Astrocyte (in vitro differentiated cells and primary cell): ENCODE data around the gene MMP28. TPM values are rescaled to one million over a fixed set of nuclear protein-coding genes. Genes with fewer than 3 reads are reported as not detected.

ENCODE experiments used
- DNase-seq: peaks from one replicate; pipeline ENCODE4 v3.0.0-alpha.2; 2010; ENCODE audit warnings: low read depth
- FAIRE-seq: peaks from 2 replicates; lab custom pipeline; 2011; peaks lifted over from hg19 to GRCh38; lab: Jason Lieb, UNC
- H2AFZ ChIP-seq: 2 replicates; pipeline ENCODE4 v1.6.0; 2012; ENCODE audit warnings: low read depth, low read length, inconsistent platforms
- H3K27ac ChIP-seq: 2 replicates; pipeline ENCODE4 v1.5.1; 2011; ENCODE audit warnings: low read depth, low read length, inconsistent platforms
- H3K27me3 ChIP-seq: 2 replicates; pipeline ENCODE4 v1.6.0; 2011; ENCODE audit warnings: low read length, inconsistent platforms; ENCODE audit not compliant: insufficient read depth
- H3K36me3 ChIP-seq: 2 replicates; pipeline ENCODE4 v1.5.1; 2011; ENCODE audit warnings: low read length, inconsistent platforms; ENCODE audit not compliant: insufficient read depth
- H3K4me1 ChIP-seq: 2 replicates; pipeline ENCODE4 v1.5.1; 2011; ENCODE audit warnings: low read length, inconsistent platforms; ENCODE audit not compliant: insufficient read depth
- H3K4me2 ChIP-seq: 2 replicates; pipeline ENCODE4 v1.6.0; 2012; ENCODE audit warnings: low read length, inconsistent platforms
- H3K4me3 ChIP-seq: 2 replicates; pipeline ENCODE4 v1.5.1; 2011; ENCODE audit warnings: low read depth, mild to moderate bottlenecking, low read length, inconsistent platforms; ENCODE audit not compliant: insufficient read depth
- H3K79me2 ChIP-seq: 2 replicates; pipeline ENCODE4 v1.6.0; 2012; ENCODE audit warnings: mild to moderate bottlenecking, low read length, inconsistent platforms; ENCODE audit not compliant: insufficient read depth
- H3K9ac ChIP-seq: 2 replicates; pipeline ENCODE4 v1.6.0; 2012; ENCODE audit warnings: mild to moderate bottlenecking, low read length, inconsistent platforms
- H3K9me3 ChIP-seq: 2 replicates; pipeline ENCODE4 v1.5.1; 2012; ENCODE audit warnings: low read depth, mild to moderate bottlenecking, low read length, inconsistent platforms; ENCODE audit not compliant: insufficient read depth
- H4K20me1 ChIP-seq: 2 replicates; pipeline ENCODE4 v1.6.0; 2012; ENCODE audit warnings: low read length, inconsistent platforms; ENCODE audit not compliant: insufficient read depth
- H3K27ac Mint-ChIP-seq: one replicate; pipeline ENCODE4 v1.8.0; 2021; ENCODE audit warnings: mild to moderate bottlenecking, mixed read lengths; ENCODE audit not compliant: unreplicated experiment
- H3K27me3 Mint-ChIP-seq: one replicate; pipeline ENCODE4 v1.8.0; 2021; ENCODE audit warnings: low read depth, mixed read lengths; ENCODE audit not compliant: unreplicated experiment
- H3K36me3 Mint-ChIP-seq: one replicate; pipeline ENCODE4 v1.8.0; 2021; ENCODE audit warnings: low read depth, mixed read lengths; ENCODE audit not compliant: unreplicated experiment
- H3K4me1 Mint-ChIP-seq: one replicate; pipeline ENCODE4 v1.8.0; 2021; ENCODE audit warnings: low read depth, mixed read lengths; ENCODE audit not compliant: unreplicated experiment
- H3K4me3 Mint-ChIP-seq: one replicate; pipeline ENCODE4 v1.8.0; 2021; ENCODE audit warnings: mild to moderate bottlenecking, moderate library complexity, mixed read lengths; ENCODE audit not compliant: unreplicated experiment
- H3K9me3 Mint-ChIP-seq: one replicate; pipeline ENCODE4 v1.8.0; 2021; ENCODE audit warnings: mild to moderate bottlenecking, mixed read lengths; ENCODE audit not compliant: unreplicated experiment
- CTCF ChIP-seq: IDR thresholded peaks from 2 replicates; pipeline ENCODE4 v1.5.1; 2011; ENCODE audit warnings: low read depth, mild to moderate bottlenecking, inconsistent platforms, low read length, moderate library complexity; ENCODE audit not compliant: insufficient read depth
- EZH2 ChIP-seq: IDR thresholded peaks from 2 replicates; pipeline ENCODE4 v1.6.1; 2012; ENCODE audit warnings: mild to moderate bottlenecking, low read length, inconsistent platforms; ENCODE audit not compliant: insufficient read depth
- total RNA-seq: library from RNA; stranded (reverse); gene quantifications from 2 replicates; pipeline ENCODE4 v1.2.1, GENCODE V29; 2021

The MMP28 gene
- total RNA-seq, 1 donor from 2014 or later = 1.2 TPM

GRCh38 chr17:35825206-35825605 is 29.8 kb upstream of the MMP28 start:
- Histone ChIP-seq H3K9me3 (no peaks in the 10 kb centered on the region), H3K4me2 (no peak overlapping the region), H3K4me1 (no peaks in the 10 kb centered on the region), H3K36me3 (peaks cover 53% of the 10 kb centered on the region), H3K9ac (no peak overlapping the region), H4K20me1 (peaks cover 34% of the 10 kb centered on the region), H3K27ac (no peak overlapping the region), H2AFZ (no peak overlapping the region), H3K4me3 (no peak overlapping the region), H3K79me2 (peaks cover 40% of the 10 kb centered on the region), H3K27me3 (no peaks in the 10 kb centered on the region)
- FAIRE-seq (no peak), DNase-seq (no peak)
- H3K36me3 Mint-ChIP-seq = peaks cover 9% of the 10 kb centered on the region
- H3K9me3 Mint-ChIP-seq = no peaks in the 10 kb centered on the region
- H3K27ac Mint-ChIP-seq = no peak overlapping the region
- TF ChIP-seq EZH2 = no peak
- TF ChIP-seq CTCF = no peak
- H3K4me1 Mint-ChIP-seq = no peaks in the 10 kb centered on the region
- H3K4me3 Mint-ChIP-seq = no peak overlapping the region
- no peaks in the 10 kb centered on the region for H3K27me3 Mint-ChIP-seq

DNA sequence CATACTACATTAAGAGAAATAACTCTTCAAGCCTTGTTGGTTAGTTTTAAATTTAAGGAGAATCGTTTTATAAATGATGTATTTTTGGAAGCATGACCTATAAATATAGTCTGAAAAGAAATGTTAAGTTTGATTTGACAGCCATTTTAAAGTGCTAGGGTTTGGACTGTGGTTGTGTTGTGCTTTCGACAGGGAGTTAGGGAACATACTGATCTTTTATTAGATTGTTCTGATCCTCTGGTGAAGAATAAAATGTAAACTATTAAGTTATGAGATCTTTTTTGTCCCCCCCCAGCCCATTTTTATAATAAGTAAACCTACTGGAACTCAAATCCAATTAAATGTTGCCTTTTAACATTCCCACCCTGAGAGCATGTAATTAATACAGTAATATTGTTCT is 25.9 kb upstream of the MMP28 start:
- no peaks in the 10 kb centered on the region for H3K4me1 ChIP-seq
- peaks cover 59% of the 10 kb centered on the region for H3K36me3 ChIP-seq
- H3K27me3 Mint-ChIP-seq = no peaks in the 10 kb centered on the region
- H3K9me3 Mint-ChIP-seq = no peaks in the 10 kb centered on the region
- no peak overlapping the region for H3K4me3 Mint-ChIP-seq
- DNase-seq (no peak), FAIRE-seq (no peak)
- H3K27me3 ChIP-seq = no peaks in the 10 kb centered on the region
- peaks cover 72% of the 10 kb centered on the region for H3K79me2 ChIP-seq
- H2AFZ ChIP-seq = no peak overlapping the region
- no peaks in the 10 kb centered on the region for H3K9me3 ChIP-seq
- H3K4me1 Mint-ChIP-seq = no peaks in the 10 kb centered on the region
- H3K27ac ChIP-seq = no peak overlapping the region
- no peak overlapping the region for H3K27ac Mint-ChIP-seq
- peaks cover 46% of the 10 kb centered on the region for H4K20me1 ChIP-seq
- H3K9ac ChIP-seq = no peak overlapping the region
- no peak overlapping the region for H3K4me2 ChIP-seq
- TF ChIP-seq EZH2 (no peak), CTCF (no peak)
- H3K4me3 ChIP-seq = no peak overlapping the region
- H3K36me3 Mint-ChIP-seq = peaks cover 9% of the 10 kb centered on the region

- peaks cover 56% of the 10 kb centered on the region for H4K20me1 ChIP-seq
- no peak overlapping the region for H3K27ac ChIP-seq
- H3K79me2 ChIP-seq = peaks cover 80% of the 10 kb centered on the region
- H3K36me3 ChIP-seq = peaks cover 46% of the 10 kb centered on the region
- Mint-ChIP-seq H3K9me3 (no peaks in the 10 kb centered on the region), H3K27me3 (no peaks in the 10 kb centered on the region), H3K27ac (no peak overlapping the region), H3K4me1 (no peaks in the 10 kb centered on the region), H3K4me3 (no peak overlapping the region), H3K36me3 (peaks cover 5% of the 10 kb centered on the region)
- no peak overlapping the region for H3K9ac ChIP-seq
- TF ChIP-seq CTCF (no peak), EZH2 (no peak)
- DNase-seq (no peak), FAIRE-seq (no peak)
- H3K4me3 ChIP-seq = no peak overlapping the region
- no peaks in the 10 kb centered on the region for H3K27me3 ChIP-seq
- no peak overlapping the region for H2AFZ ChIP-seq
- H3K9me3 ChIP-seq = no peaks in the 10 kb centered on the region
- H3K4me2 ChIP-seq = no peak overlapping the region
- H3K4me1 ChIP-seq = no peaks in the 10 kb centered on the region
Measured at GRCh38 chr17:35819455-35819854, 24.0 kb upstream of the MMP28 start.
